ENCODE measurements around the gene ZCCHC8.
"Not testable (repeated sequence)": the region's sequence is repeated elsewhere in the genome, so short reads cannot be mapped to it uniquely, and the experiment has no call there.

ZCCHC8 gene

DNA sequence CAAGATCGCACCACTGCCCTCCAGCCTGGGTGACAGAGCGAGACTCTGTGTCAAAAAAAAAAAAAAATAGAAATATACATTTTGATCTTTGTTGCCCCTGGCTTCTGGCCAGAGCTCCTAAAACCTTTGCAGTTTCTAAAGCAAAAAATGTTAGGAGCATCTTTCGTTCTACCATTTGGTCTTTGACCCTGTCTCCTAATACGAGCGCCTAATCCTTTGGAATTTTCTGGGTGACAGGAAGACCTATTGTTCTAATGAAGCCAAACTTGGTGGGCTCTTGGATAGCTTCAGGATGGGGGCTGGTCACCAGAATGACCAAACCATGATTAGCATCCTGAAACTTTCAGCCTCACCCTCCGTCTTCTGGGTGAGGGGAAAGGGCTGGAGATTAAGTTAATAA, 46.0 kb downstream of the ZCCHC8 start:
- Histone ChIP-seq H3K4me3 (no peak overlapping the region), H3K36me3 (replicated peaks) (no peaks in the 10 kb centered on the region), H3K27me3 (ENCODE audit: low read depth) (no peaks in the 10 kb centered on the region), H3K9me3 (no peaks in the 10 kb centered on the region), H3K4me1 (peaks cover 8% of the 10 kb centered on the region)
- in situ Hi-C loops (cut with MboI; ENCODE audit: low sequenced_read_pairs) = no loop called here
- DNase-seq (ENCODE audit: low spot score in 2 of 2) = no peak

DNA sequence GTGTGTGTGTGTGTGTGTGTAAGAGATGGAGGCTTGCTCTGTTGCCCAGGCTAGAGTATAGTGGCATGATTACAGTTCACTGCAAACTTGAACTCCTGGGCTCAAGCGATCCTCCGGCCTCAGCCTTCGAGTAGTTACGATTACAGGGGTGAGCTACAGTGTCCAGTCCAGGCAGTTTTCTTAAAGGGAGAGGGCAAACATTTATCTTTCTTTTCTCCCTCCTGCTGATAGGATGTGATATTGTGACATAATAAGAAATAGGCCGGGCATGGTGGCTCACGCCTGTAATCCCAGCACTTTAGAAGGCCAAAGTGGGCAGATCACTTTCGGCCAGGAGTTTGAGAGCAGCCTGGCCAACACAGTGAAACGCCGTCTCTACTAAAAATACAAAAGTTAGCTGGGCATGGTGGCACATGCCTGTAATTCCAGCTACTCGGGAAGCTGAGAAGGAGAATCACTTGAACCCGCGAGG, 46.4 kb downstream of the ZCCHC8 start:
- Histone ChIP-seq H3K36me3 (replicated peaks) (no peaks in the 10 kb centered on the region), H3K4me3 (no peak overlapping the region), H3K9me3 (no peaks in the 10 kb centered on the region), H3K4me1 (peaks cover 8% of the 10 kb centered on the region), H3K27me3 (ENCODE audit: low read depth) (no peaks in the 10 kb centered on the region)
- no peak for DNase-seq (ENCODE audit: low spot score in 2 of 2)
- in situ Hi-C loops (cut with MboI; ENCODE audit: low sequenced_read_pairs) = no loop called here

DNA sequence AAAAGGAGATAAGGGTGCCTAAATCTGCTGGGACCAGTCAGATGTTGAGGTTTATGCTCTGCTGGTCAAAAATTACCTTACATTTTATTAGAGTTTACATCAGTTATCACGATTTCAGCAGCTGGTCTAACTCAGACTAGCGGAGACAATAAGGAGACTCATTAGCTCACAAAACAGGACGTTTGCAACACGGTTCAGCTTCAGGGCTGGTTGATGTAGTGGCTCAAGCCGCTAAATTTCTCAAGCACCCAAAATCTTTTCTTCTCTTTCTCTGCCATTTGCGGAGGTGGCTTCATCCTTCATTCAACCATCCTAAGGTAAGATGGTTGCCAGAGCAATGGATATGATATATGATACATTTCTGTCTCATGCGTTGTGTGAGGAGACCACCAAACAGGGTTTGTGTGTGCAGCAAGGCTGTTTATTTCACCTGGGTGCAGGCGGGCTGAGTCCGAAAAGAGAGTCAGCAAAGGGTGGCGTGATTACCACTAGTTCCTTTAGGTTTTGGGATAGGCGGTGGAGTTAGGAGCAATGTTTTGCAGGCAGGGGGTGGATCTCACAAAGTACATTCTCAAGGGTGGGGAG, 47.9 kb downstream of the ZCCHC8 start:
- no peaks in the 10 kb centered on the region for H3K27me3 ChIP-seq (ENCODE audit: low read depth)
- no peaks in the 10 kb centered on the region for H3K36me3 ChIP-seq (replicated peaks)
- H3K9me3 ChIP-seq = no peaks in the 10 kb centered on the region
- H3K4me1 ChIP-seq = peaks cover 8% of the 10 kb centered on the region
- DNase-seq (ENCODE audit: low spot score in 2 of 2) = peak in 1 of 2 experiments; percentile 18
- in situ Hi-C loops (cut with MboI; ENCODE audit: low sequenced_read_pairs) = no loop called here
- H3K4me3 ChIP-seq = no peak overlapping the region

DNA sequence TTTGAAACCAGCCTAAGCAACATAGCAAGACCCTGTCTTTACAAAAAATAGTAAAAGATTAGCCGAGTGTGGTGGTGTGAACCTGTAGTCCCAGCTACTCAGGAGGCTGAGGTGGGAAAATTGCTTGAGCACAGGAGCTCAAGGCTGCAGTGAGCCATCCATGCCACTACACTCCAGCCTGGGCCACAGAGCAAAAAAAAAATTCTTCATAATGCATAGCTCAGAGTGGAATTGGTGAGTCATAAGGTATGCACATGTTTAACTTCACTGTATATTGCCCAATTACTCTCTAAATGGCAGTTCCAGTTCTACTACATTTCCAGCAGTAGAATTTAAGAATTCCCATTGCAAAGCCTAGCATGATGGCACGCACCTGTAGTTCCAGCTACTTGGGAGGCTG, 51.4 kb downstream of the ZCCHC8 start:
- in situ Hi-C loops (cut with MboI; ENCODE audit: low sequenced_read_pairs) = no loop called here
- DNase-seq (ENCODE audit: low spot score in 2 of 2) = no peak
- H3K4me1 ChIP-seq = peaks cover 8% of the 10 kb centered on the region
- no peak overlapping the region for H3K4me3 ChIP-seq
- no peaks in the 10 kb centered on the region for H3K9me3 ChIP-seq
- no peaks in the 10 kb centered on the region for H3K27me3 ChIP-seq (ENCODE audit: low read depth)
- no peaks in the 10 kb centered on the region for H3K36me3 ChIP-seq (replicated peaks)

DNA sequence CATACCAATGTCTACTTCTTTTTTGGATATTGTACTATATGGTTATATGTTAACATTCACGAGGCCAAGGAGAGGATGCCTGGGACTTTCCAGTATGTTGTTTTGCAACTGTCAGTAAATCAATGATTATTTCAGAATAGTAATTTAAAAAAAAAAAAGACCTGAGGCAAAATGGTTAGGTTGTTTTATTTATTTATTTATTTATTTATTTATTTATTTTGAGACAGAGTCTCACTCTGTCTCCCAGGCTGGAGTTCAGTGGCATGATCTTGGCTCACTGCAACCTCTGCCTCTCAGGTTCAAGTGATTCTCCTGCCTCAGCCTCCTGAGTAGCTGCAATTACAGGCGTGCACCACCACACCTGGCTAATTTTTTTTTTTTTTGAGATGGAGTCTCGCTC, 52.9 kb downstream of the ZCCHC8 start:
- H3K27me3 ChIP-seq (ENCODE audit: low read depth) = not testable (repeated sequence)

DNA sequence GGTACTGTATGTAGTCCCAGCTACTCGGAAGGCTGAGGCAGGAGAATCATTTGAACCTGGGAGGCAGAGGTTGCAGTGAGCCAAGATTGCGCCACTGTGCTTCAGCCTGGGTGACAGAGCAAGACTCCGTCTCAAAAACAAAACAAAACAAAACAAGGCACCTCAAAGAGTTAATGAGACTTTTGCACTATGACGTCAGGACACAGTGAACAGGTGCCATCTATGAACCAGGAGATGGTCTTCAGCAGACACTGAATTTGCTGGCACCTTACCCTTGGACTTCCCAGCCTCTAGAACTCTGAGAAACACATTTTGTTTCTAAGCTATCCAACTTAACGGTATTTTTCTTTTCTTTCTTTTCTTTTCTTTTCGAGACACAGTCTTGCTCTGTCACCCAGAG, 54.3 kb downstream of the ZCCHC8 start:
- H3K4me1 ChIP-seq; H3K9me3 ChIP-seq; H3K27me3 ChIP-seq (ENCODE audit: low read depth); DNase-seq (ENCODE audit: low spot score in 2 of 2); H3K4me3 ChIP-seq; in situ Hi-C loops (cut with MboI; ENCODE audit: low sequenced_read_pairs); H3K36me3 ChIP-seq (replicated peaks): not testable (repeated sequence)

More for the DNA sequence above, 52.9 kb downstream of the ZCCHC8 start:
- H3K9me3 ChIP-seq; DNase-seq (ENCODE audit: low spot score in 2 of 2); in situ Hi-C loops (cut with MboI; ENCODE audit: low sequenced_read_pairs); H3K36me3 ChIP-seq (replicated peaks); H3K4me3 ChIP-seq; H3K4me1 ChIP-seq: not testable (repeated sequence)

DNA sequence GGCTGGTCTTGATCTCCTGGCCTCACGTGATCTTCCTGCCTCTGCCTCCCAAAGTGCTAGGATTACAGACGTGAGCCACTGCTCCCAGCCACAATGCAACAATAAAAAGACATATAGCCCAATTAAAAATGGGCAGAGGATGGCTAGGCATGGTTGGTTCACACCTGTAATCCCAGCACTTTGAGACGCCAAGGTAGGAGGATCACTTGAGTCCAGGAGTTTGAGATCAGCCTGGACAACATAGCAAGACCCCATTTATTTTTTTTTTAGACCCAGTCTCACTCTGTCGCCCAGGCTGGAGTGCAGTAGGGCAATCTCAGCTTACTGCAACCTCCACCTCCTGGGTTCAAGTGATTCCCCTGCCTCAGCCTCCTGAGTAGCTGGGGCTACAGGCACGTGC, 56.7 kb downstream of the ZCCHC8 start:
- H3K9me3 ChIP-seq; H3K27me3 ChIP-seq (ENCODE audit: low read depth); in situ Hi-C loops (cut with MboI; ENCODE audit: low sequenced_read_pairs); DNase-seq (ENCODE audit: low spot score in 2 of 2); H3K4me1 ChIP-seq; H3K36me3 ChIP-seq (replicated peaks); H3K4me3 ChIP-seq: not testable (repeated sequence)

DNA sequence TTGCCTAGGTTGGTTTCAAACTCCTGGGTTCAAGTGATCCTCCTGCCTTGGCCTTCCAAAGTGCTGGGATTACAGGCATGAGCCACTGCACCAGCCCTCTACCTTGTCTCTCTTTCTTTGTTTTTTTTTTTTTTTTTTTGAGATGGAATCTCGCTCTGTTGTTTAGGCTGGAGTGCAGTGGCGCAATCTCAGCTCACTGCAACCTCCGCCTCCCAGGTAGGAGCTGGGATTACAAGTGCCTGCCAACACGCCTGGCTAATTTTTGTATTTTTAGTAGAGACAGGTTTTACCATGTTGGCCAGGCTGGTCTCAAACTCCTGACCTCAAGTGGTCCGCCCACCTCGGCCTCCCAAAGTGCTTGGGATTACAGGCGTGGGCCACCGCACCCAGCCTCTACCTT, 61.9 kb downstream of the ZCCHC8 start:
- H3K27me3 ChIP-seq (ENCODE audit: low read depth); H3K4me1 ChIP-seq; H3K36me3 ChIP-seq (replicated peaks); H3K9me3 ChIP-seq; in situ Hi-C loops (cut with MboI; ENCODE audit: low sequenced_read_pairs); DNase-seq (ENCODE audit: low spot score in 2 of 2); H3K4me3 ChIP-seq: not testable (repeated sequence)

DNA sequence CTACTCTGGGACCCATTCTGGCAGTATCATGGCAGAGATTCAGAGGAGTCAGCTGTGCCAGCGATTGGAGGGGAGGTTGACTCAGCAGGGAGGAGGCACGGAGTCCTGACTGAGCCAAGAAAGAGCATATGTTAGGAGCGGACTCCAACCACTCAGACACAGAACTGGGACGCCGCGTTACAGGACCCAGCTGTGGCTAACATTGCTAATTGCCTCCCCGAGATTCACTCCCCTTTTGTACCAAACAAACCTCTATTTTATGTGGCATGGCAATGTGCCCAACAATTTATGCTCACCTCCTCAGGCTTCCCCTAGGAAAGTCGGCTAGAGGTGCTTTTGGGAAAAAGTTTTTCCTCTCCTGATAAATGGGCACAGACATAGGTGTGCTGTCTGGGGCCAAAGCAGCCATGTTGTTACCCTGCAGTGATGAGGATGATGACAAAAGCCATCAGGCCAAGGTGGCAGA, 63.0 kb downstream of the ZCCHC8 start:
- in situ Hi-C loops (cut with MboI; ENCODE audit: low sequenced_read_pairs) = no loop called here
- Histone ChIP-seq H3K4me1 (no peaks in the 10 kb centered on the region; the same call in 1 of the 2 replicates), H3K27me3 (ENCODE audit: low read depth) (no peaks in the 10 kb centered on the region), H3K36me3 (replicated peaks) (no peaks in the 10 kb centered on the region), H3K4me3 (no peak overlapping the region), H3K9me3 (no peaks in the 10 kb centered on the region)
- DNase-seq (ENCODE audit: low spot score in 2 of 2) = no peak

DNA sequence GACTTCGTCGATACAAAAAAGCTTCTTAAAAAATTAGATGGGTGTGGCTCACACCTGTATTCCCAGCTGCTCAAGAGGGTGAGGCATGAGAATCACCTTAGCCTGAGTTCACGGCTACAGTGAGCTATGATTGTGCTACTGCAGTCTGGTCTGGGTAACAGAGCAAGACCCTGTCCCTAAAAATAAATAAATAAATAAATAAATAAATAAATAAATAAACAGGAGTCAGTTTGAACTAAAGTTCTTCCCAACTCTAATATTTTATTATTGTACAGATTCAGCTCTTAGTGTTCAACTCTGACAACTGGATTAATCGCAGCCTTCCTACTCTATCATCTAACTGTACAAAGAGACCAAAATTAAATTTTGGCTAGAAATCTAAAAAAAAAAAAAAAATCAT, 65.5 kb downstream of the ZCCHC8 start:
- in situ Hi-C loops (cut with MboI; ENCODE audit: low sequenced_read_pairs) = no loop called here
- no peak for DNase-seq (ENCODE audit: low spot score in 2 of 2)
- no peaks in the 10 kb centered on the region for H3K9me3 ChIP-seq
- peaks cover 6% of the 10 kb centered on the region for H3K4me1 ChIP-seq
- no peaks in the 10 kb centered on the region for H3K27me3 ChIP-seq (ENCODE audit: low read depth)
- no peaks in the 10 kb centered on the region for H3K36me3 ChIP-seq (replicated peaks)
- no peak overlapping the region for H3K4me3 ChIP-seq

DNA sequence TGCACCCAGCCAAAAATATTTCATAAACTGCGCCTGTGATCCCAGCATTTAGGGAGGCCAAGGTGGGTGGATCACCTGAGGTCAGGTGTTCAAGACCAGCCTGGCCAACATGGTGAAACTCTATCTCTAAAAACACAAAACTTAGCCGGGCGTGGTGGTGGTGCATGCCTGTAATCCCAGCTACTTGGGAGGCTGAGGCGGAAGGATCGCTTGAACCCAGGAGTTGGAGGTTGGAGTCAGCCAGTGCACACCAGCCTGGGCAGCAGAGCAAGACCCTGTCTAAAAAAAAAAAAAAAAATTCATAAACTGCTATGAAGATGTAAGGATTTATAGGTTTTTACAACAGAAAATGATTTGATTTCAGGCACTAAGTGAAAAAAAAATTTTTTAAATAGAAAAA, 71.7 kb downstream of the ZCCHC8 start:
- H3K27me3 ChIP-seq (ENCODE audit: low read depth); H3K4me3 ChIP-seq; in situ Hi-C loops (cut with MboI; ENCODE audit: low sequenced_read_pairs); H3K36me3 ChIP-seq (replicated peaks); DNase-seq (ENCODE audit: low spot score in 2 of 2); H3K9me3 ChIP-seq; H3K4me1 ChIP-seq: not testable (repeated sequence)

DNA sequence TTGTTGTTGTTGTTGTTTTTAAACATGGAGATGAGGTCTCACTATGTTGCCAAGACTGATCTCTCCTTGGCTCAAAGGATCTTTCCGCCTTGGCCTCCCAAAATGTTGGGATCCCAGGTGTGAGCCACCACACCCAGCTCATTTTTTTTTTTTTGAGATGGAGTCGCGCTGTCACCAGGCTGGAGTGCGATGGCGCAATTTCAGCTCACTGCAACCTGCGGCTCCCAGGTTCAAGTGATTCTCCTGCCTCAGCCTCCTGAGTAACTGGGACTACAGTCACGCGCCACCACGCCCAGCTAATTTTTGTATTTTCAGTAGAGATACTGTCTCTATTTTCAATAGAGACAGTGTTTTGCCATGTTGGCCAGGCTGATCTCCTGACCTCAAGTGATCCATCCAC, 73.3 kb downstream of the ZCCHC8 start:
- in situ Hi-C loops (cut with MboI; ENCODE audit: low sequenced_read_pairs) = no loop called here
- H3K36me3 ChIP-seq (replicated peaks) = no peaks in the 10 kb centered on the region
- DNase-seq (ENCODE audit: low spot score in 2 of 2) = no peak
- H3K9me3 ChIP-seq = no peaks in the 10 kb centered on the region
- H3K4me1 ChIP-seq = peaks cover 17% of the 10 kb centered on the region
- H3K4me3 ChIP-seq = no peak overlapping the region
- H3K27me3 ChIP-seq (ENCODE audit: low read depth) = no peaks in the 10 kb centered on the region

DNA sequence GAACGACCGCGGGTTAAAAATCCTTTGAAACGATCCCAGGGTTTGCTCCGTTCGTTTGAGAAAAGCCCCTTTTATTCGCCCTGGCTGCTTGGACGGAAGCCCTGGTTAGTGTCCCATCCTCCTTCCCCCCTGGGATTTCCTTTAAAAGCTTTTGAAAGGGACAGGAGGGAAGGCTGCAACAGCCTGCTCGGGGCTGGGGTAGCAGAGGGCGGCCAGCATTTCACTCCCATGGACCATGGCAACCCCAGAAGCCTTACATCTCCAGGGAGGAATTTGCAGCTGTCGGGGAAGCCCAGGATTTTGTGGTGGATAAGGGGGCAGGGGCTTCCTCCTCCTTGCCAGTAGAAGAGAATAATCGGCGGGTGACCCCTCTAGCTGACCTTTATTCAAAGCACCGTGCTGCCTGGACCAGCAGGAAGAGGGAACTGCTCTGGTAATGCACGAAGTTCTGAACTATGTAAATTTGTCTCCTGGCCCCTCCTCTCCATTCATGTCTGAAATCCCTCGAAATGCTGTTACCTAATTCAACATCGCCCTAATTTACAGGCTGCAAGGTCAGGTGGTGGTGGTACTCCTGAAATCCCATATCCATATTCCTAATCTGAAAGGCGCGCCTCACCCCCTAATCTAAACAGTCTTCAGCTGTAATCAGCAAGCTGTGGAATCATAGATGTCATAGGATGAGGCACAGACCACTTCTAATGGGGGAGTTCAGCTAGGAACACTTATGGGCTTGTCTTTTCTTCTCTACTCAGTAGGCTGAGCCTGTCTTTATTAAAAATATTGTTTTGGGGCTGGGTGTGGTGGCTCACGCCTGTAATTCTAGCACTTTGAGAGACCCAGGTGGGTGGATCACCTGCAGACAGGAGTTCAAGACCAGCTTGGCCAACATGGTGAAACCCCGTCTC, 77.2 kb downstream of the ZCCHC8 start:
- Histone ChIP-seq H3K4me1 (peaks cover 21% of the 10 kb centered on the region), H3K36me3 (replicated peaks) (no peaks in the 10 kb centered on the region), H3K9me3 (no peaks in the 10 kb centered on the region), H3K27me3 (ENCODE audit: low read depth) (no peaks in the 10 kb centered on the region), H3K4me3 (peak overlapping the region; percentile 33)
- peak; percentile 69 to 75 for DNase-seq (ENCODE audit: low spot score in 2 of 2)
- in situ Hi-C loops (cut with MboI; ENCODE audit: low sequenced_read_pairs) = no loop called here

DNA sequence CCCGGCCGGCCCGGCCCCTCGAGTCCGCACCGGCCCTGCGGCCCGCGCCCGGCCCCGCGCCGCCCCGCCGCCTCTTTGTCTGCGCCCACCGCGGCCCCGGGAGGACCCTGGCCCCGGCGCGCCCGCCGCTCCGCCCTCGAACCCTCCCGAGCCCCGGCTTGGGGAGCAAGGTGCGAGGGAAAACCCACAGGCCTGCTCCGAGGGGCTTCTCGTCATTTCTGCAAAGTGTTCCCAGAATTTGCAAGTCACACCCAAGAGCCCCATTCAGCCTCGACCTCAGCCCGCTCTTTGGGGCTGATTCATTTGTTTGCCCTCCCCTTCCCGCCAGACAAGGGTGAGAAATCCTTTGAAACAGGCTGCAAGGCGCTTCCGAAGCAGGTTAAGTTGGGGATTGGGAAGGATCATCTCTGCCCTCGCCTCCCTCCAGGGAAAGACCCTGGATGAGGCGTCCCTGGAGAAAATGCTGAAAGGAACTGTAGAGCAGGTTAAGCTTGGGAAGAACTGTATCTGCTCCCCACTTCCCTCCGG, 77.9 kb downstream of the ZCCHC8 start:
- peak in 1 of 2 experiments; percentile 51 for DNase-seq (ENCODE audit: low spot score in 2 of 2)
- H3K4me3 ChIP-seq = peak overlapping the region; percentile 33
- H3K36me3 ChIP-seq (replicated peaks) = no peaks in the 10 kb centered on the region
- no peaks in the 10 kb centered on the region for H3K9me3 ChIP-seq
- no peaks in the 10 kb centered on the region for H3K27me3 ChIP-seq (ENCODE audit: low read depth)
- in situ Hi-C loops (cut with MboI; ENCODE audit: low sequenced_read_pairs) = no loop called here
- H3K4me1 ChIP-seq = peaks cover 21% of the 10 kb centered on the region
